ENCODE data around the gene MEOX1. TPM values are rescaled to one million over a fixed set of nuclear protein-coding genes. Genes with fewer than 3 reads are reported as not detected.

Gene MEOX1
- total and polyA plus RNA-seq, 2 of the 13 experiments (the other 11 are each of a cell fraction or from before 2014, with no cell fraction given) = not detected

GRCh38 chr17:43673516-43674323 is 12.0 kb upstream of the MEOX1 start:
- in situ Hi-C loops (cut with HindIII; ENCODE audit: extremely low pct_ligation_motif_present, low pct_unique_long_range_greater_than_20kb) (no loop called here), intact Hi-C loops (cut with micrococcal nuclease; ENCODE audit: unreplicated experiment) (loop anchor here (1.0 to 5.0 kb wide), 3 partner anchors 97 to 276 kb away; partner anchors contain the start of gene ARL4D)
- H3K9me3 ChIP-seq (ENCODE audit: low read length) = no peaks in the 10 kb centered on the region
- peak; percentile 55 for ATAC-seq
- no peaks in the 10 kb centered on the region for H3K27me3 ChIP-seq (ENCODE audit: control insufficient read depth in 1 of 2, insufficient read depth in 2 of 2, low read length in 2 of 2)
- BruUV-seq (replicated peaks) = no TSS peak
- POLR2A ChIA-PET = interaction anchor here (0.6 to 2.3 kb wide), 10 partner anchors 8 to 148 kb away, joined by 3 to 30 read pairs (median 5); partner anchors contain the start of gene ETV4
- no peak overlapping the region for H3K4me3 ChIP-seq (replicated peaks in 1 of 3; ENCODE audit: insufficient read depth in 1 of 3, low read depth in 2 of 3, low read length in 3 of 3)
- peak; percentile 67 for DNase-seq (ENCODE audit: low spot score)
- H4K20me1 ChIP-seq (ENCODE audit: insufficient read depth, low read length) = no peaks in the 10 kb centered on the region
- peak; percentile 79 for FAIRE-seq
- H3K4me1 ChIP-seq (ENCODE audit: insufficient read depth, low read length) = peaks cover 100% of the 10 kb centered on the region
- no peak overlapping the region for H3K27ac ChIP-seq (ENCODE audit: extremely low read length, insufficient read depth, low read length)
- H3K9ac ChIP-seq (ENCODE audit: insufficient read depth, low read depth, low read length) = no peak overlapping the region
- 47% methylated on average over 14 of the region's 14 CpGs for WGBS (ENCODE audit: low lambda C conversion rate)
- H3K4me2 ChIP-seq (ENCODE audit: low read depth, low read length) = no peak overlapping the region
- no peaks in the 10 kb centered on the region for H3K36me3 ChIP-seq (replicated peaks in 1 of 2; ENCODE audit: control insufficient read depth in 1 of 2, insufficient read depth in 2 of 2, low read length in 2 of 2)
- CTCF ChIA-PET (ENCODE audit: low intra/inter-chr PET ratio, low total read pairs) = interaction anchor here (1.3 to 2.2 kb wide), 3 partner anchors 87 to 153 kb away, joined by 4 to 18 read pairs (median 5); no protein-coding TSS in a partner anchor
- no peak overlapping the region for H2AFZ ChIP-seq (ENCODE audit: low read length)
- no peaks in the 10 kb centered on the region for H3K79me2 ChIP-seq (ENCODE audit: insufficient read depth, low read length)
- TF ChIP-seq, protein P1, sequence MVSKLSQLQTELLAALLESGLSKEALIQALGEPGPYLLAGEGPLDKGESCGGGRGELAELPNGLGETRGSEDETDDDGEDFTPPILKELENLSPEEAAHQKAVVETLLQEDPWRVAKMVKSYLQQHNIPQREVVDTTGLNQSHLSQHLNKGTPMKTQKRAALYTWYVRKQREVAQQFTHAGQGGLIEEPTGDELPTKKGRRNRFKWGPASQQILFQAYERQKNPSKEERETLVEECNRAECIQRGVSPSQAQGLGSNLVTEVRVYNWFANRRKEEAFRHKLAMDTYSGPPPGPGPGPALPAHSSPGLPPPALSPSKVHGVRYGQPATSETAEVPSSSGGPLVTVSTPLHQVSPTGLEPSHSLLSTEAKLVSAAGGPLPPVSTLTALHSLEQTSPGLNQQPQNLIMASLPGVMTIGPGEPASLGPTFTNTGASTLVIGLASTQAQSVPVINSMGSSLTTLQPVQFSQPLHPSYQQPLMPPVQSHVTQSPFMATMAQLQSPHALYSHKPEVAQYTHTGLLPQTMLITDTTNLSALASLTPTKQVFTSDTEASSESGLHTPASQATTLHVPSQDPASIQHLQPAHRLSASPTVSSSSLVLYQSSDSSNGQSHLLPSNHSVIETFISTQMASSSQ (IDR thresholded peaks at IDR 0.05; ENCODE audit: low read depth) = no peak
- TF ChIP-seq, protein P1 (CRISPR knock-in tag; IDR thresholded peaks at IDR 0.05; ENCODE audit: borderline replicate concordance) = no peak
- TF ChIP-seq, protein P2, sequence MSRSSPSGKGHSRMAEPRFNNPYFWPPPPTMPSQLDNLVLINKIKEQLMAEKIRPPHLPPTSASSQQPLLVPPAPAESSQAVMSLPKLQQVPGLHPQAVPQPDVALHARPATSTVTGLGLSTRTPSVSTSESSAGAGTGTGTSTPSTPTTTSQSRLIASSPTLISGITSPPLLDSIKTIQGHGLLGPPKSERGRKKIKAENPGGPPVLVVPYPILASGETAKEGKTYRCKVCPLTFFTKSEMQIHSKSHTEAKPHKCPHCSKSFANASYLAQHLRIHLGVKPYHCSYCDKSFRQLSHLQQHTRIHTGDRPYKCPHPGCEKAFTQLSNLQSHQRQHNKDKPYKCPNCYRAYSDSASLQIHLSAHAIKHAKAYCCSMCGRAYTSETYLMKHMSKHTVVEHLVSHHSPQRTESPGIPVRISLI (CRISPR knock-in tag; IDR thresholded peaks at IDR 0.05; ENCODE audit: borderline replicate concordance) = peak; percentile 40; the same call in 1 of the 2 replicates
- TF ChIP-seq ZNF629 (CRISPR knock-in tag; conservative IDR thresholded peaks at IDR 0.05) = no peak
- TF ChIP-seq CHCHD3 (CRISPR knock-in tag; IDR thresholded peaks at IDR 0.05) = no peak
- TF ChIP-seq YEATS2 (CRISPR knock-in tag; IDR thresholded peaks at IDR 0.05; ENCODE audit: borderline replicate concordance) = 0 out of 2 replicates have a peak, but pooled peaks have one; percentile 22
- TF ChIP-seq, protein P3, sequence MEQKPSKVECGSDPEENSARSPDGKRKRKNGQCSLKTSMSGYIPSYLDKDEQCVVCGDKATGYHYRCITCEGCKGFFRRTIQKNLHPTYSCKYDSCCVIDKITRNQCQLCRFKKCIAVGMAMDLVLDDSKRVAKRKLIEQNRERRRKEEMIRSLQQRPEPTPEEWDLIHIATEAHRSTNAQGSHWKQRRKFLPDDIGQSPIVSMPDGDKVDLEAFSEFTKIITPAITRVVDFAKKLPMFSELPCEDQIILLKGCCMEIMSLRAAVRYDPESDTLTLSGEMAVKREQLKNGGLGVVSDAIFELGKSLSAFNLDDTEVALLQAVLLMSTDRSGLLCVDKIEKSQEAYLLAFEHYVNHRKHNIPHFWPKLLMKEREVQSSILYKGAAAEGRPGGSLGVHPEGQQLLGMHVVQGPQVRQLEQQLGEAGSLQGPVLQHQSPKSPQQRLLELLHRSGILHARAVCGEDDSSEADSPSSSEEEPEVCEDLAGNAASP (CRISPR knock-in tag; IDR thresholded peaks at IDR 0.05; ENCODE audit: borderline replicate concordance) = 0 out of 2 replicates have a peak, but pooled peaks have one; percentile 15
- no peak for TF ChIP-seq ZNF382 (CRISPR knock-in tag; IDR thresholded peaks at IDR 0.05; ENCODE audit: borderline replicate concordance)
- TF ChIP-seq, protein P4, sequence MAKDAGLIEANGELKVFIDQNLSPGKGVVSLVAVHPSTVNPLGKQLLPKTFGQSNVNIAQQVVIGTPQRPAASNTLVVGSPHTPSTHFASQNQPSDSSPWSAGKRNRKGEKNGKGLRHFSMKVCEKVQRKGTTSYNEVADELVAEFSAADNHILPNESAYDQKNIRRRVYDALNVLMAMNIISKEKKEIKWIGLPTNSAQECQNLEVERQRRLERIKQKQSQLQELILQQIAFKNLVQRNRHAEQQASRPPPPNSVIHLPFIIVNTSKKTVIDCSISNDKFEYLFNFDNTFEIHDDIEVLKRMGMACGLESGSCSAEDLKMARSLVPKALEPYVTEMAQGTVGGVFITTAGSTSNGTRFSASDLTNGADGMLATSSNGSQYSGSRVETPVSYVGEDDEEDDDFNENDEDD (CRISPR knock-in tag; IDR thresholded peaks at IDR 0.05; ENCODE audit: borderline replicate concordance) = no peak
- TF ChIP-seq HCFC1 (IDR thresholded peaks at IDR 0.05; ENCODE audit: low read depth, low read length) = no peak
- TF ChIP-seq ZBTB1 (CRISPR knock-in tag; IDR thresholded peaks at IDR 0.05; ENCODE audit: borderline replicate concordance) = no peak
- no peak for TF ChIP-seq NR2C2 (CRISPR knock-in tag; IDR thresholded peaks at IDR 0.05; ENCODE audit: borderline replicate concordance)
- 0 out of 2 replicates have a peak, but pooled peaks have one; percentile 21 for TF ChIP-seq ZNF776 (CRISPR knock-in tag; IDR thresholded peaks at IDR 0.05)
- no peak for TF ChIP-seq GATAD1 (CRISPR knock-in tag; IDR thresholded peaks at IDR 0.05)
- TF ChIP-seq ZNF616 (CRISPR knock-in tag; IDR thresholded peaks at IDR 0.05; ENCODE audit: low read depth) = no peak
